Putamen (tissue), 1 donor: Measurements from ENCODE around the gene STARD10.
"Not testable (repeated sequence)": the region's sequence is repeated elsewhere in the genome, so short reads cannot be mapped to it uniquely, and the experiment has no call there.

Source experiments
- DNase-seq: peaks from one replicate; pipeline ENCODE4 v3.0.0-alpha.2; 2016; ENCODE audit warnings: low spot score

The STARD10 gene

DNA sequence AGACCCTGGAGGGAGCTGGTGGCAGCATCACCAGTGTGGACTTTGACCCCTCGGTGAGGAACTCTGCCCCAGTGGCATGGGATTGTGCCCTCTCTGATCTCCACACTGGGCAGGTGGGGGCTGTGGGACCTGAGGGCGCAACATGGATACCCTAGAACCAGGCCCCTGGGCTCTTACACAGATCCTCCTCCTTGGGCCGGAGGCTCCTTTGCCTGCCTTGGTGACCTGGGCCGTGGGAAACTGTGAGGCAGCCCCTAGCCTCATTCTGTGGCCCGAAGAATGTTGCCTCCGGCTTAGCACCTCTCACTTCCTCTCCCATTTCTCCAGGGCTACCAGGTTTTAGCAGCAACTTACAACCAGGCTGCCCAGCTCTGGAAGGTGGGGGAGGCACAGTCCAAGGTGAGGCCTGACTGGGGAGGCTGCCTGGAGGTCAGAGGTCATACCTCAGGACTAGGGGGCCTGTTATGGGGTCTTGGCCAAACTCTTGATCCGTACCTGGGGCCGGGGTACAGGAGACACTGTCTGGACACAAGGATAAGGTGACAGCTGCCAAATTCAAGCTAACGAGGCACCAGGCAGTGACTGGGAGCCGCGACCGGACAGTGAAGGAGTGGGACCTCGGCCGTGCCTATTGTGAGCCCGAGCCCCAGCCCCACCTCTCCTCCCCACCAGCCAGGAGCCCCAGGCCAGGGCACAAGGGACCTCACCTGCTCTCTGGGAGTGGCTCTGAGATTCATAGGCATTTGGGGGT, 32.5 kb upstream of the STARD10 start:
- DNase-seq = no peak

DNA sequence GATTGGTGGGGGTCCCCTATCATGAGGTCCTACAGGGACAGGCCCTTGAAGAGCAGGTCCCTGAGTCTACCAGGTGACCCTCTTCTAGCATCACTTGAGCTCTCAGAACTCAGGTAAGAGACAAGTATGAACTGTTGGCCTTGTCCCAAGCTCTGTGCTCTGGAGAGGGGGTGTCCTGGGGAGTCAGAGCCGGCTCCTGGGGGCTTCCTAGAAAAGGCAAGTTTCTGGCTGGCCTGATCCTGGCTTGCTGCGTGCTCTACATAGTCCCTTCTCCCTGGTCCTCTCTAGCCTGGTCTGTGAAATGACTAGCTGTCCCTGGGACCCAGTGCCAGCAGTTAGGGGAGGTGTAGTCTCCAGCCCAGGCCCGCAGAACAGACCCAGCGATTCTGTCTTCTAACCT, 31.8 kb upstream of the STARD10 start:
- no peak for DNase-seq

DNA sequence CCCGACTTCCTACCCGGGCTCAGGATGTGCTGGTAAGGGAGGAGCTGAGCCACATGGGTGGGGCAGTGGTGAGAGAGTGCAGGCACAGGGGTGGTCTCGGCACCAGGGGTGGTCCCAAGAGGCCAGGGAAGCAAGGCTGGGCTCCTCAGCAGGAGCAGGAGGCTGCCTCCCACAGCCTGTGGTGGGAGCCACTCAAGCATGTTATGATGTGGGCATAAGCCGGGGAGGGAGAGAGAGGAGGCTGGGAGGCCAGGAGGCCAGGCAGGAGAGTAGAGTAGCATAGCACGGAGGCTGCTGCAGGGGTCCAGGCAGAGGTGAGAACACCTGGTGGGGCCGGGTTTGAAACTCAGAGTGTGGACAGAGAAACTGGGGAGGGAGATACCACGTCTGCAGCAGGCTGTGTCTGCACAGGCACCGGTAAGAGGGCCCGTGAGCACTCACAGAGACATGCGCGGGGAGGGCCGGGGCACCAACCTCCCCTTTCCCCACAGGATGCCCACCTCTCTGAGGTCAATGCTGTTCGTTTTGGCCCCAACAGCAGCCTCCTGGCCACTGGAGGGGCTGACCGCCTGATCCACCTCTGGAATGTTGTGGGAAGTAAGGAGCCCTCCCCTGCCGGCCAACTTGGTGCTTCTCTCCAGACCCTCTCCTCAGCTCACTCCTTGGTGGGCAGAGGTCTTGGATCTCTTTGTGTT, 31.1 kb upstream of the STARD10 start:
- DNase-seq = no peak

DNA sequence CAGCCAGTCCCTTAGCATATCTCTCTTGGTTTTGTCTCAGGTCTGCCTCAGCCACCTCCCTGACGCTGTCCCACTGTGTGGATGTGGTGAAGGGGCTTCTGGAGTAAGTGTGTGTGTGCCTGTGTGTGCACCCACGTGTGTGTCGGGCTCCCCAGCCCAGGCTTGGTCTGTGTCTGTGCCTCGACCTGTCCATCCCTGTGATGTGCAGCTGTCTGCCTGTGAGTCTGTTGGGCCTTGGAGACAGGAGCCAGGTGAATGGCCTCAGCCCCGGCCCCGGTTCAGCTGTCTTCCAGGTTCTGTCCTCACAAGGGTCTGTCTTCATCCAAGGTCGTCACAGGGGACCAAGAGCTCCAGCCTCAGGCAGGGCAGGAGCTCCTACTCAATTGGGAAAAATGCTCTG, 30.2 kb upstream of the STARD10 start:
- DNase-seq = no peak

DNA sequence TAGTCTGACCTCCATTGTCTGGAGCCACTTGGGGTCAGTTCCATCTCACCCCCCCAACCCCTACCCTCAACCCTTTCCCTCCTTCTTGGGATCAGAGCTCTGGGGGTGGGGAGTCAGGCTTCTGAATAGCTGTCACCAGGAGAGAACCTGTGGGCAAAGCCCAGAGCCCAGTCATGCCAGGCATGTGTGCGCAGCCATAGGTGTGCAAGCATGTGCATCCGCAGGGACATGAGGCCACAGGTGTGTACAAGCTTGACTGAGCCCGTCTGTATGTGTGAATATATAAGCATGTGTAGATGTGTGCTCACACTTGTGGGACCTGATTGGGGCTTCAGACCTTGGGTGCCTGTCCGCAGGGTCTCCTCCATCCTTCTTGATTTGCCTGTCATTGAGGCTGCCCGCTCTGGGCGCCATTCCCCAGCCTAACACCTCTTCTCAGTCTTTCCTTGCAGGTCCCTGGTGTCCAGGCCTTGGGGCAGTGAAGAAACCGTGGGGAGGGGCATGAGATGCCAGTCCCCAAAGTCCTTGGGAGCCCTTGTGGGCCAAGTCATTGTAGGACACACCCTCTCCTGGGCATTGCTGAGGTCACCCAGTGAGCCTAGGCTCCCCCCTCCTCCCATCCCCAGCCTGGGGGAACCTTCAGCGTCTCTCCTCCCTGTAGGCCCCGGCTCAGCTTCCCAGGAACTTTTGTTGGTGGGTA, 29.4 kb upstream of the STARD10 start:
- DNase-seq = no peak

DNA sequence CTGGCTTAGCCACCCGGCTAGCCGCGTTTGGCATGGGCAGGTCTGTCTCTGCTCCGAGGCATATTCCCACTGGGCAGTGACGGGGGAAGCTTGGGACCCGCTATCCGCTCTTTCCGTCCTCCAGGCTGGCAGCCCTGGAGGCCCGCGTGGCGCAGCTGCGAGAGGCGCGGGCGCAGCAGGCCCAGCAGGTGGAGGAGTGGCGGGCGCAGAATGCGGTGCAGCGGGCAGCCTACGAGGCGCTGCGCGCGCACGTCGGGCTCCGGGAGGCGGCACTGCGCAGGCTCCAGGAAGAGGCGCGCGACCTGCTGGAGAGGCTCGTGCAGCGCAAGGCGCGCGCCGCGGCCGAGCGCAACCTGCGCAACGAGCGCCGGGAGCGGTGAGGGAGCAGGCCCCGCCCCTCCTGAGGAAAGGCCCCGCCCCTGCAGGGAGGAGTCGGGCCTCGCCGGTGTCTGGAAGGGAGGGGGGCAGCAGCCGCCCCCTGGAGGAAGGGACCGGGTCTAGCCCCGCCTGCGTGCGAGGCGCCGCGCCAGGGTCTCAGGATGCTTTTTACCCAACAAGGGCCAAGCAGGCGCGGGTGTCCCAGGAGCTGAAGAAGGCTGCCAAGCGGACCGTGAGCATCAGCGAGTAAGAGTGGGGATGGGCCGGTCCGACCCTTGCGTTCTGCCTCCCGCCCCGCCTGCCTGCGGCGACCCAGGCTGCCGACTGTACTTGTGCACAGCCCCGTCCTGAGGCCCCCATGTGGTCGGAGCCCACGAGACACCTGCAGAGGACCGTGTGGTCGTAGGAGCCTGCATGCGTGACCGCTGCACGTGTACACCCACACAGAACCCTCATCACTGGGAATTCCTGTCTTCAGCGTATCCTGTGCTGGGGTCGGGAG, 28.3 kb upstream of the STARD10 start:
- DNase-seq = peak; percentile 91

DNA sequence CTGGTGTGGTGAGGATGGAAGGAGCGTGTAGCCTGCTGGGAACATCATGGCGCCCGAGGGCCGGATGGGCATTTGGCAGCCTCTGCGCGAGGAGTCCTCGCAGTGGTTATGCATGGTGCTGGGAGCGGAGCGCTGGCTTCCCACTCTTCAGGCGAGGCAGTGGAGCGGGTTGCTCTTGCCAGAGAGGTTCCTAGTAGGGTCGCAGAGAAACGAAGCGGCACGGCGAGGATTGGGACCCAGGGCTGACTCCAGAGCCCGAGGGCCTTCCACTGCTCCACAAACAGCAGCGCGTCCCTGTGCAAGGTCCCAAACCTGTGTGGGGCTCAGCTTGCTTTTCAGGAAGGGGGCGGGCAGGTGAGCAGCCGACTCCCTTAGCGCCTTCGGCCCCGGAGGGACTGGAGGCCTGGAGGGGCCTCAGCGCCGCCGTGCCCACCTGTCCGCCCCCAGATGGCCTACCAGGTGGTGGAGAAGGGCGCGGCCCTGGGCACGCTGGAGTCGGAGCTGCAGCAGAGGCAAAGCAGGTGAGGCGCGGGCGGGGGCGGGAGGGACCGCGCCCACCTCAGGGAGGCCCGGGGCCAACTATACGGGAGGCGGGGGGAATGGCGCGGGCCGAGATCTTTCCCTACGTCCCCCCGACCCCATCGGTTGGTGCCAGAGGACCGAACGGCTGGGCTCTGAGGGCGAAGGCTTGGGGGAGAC, 27.5 kb upstream of the STARD10 start:
- no peak for DNase-seq

DNA sequence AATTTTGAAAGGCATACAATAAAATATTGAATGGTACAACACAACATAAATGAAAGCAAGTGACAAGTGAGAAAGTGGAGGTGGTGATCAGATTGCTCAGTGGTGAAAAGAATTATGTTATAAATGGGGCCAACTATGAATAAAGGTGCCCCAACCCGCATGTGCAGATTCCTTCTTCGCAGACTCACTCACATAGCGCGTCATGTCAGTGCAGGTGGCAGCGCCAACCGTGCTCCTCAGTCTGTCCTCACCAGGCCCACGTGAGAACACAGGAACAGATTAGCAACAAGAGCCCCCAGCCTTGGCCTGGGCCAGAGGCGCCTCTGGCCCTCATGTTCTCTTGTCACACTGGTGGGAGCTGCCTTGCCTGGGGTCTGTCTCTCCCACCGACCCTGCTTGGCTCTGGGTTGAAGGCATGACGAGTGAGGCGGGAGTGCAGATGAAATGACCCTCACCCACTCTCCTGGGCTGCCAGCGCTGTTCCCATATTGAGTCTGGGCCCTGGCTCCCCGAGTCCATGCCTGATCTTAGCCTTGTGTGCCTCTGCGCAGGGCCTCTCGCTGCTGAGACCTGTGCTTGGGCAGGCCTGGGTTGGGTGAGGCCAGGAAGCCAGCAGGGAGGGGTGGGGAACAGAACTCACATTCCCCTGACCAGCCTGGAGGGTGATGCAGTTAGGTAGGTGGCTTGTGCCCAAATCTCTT, 26.7 kb upstream of the STARD10 start:
- DNase-seq = no peak

DNA sequence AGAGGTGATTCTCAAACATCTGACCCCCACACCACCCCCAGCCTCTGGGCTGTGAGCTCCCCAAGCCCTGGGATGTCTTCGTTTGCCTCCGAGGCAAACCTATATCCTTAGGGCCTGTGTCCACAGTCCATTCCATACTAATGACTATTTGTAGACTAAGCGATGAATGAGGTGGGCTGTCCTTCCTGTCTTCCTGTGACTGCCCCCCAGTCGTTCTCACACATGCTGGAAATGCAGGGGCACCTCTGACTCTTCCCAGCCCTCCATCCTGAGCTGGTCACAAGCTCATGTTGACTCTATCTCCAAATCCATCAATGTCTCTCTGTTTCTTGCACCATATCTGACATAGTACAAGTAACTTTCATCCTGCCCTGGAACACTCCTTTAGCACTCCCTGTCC, 25.1 kb upstream of the STARD10 start:
- DNase-seq = no peak

DNA sequence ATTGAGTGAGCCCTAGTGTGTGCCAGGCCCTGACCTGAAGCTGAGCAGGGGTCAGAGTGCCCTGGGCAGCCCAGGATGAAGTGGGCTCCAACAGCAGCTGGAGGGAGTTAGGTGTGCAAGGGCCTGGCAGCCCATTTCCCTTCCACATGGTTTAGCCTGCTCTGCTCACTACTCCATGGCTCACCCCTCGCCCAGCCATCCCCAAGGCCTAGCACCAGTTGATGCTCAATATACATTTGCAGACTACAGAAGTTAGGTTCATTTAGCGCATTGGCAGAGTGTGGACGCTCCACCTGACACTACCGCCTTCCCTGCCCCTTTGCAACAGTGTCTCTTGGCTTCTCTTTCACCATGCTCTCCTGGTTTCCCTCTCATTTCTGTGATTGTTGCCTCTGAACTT, 24.1 kb upstream of the STARD10 start:
- no peak for DNase-seq

DNA sequence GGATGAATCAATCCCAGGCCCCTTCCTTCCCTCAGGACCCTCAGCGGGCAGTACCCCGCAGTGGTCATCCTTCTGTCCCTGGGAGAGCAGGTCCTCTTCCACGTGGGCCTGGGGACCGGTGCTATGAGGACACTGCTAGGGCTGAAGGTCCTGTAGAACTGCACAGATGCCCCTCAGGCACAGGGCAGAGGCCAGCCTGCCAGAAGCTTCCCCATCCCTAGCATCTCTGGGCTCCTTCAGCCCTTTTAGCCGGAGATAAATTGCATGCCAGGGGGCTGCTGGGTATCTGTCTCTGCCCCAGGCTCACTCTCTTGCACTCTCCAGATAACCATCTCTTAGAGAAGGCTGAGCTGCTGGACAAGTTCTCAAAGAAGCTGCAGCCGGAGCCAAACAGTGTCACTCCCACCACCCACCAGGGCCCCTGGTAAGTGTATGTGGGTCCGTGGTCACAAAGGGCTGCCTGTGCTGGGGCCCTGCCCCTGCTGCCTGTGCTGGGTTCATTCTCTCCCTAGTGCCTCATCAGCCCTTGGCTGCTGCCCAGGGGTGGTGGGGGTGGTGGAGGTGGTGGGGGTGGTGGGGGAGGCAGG, 22.6 kb upstream of the STARD10 start:
- DNase-seq = no peak

DNA sequence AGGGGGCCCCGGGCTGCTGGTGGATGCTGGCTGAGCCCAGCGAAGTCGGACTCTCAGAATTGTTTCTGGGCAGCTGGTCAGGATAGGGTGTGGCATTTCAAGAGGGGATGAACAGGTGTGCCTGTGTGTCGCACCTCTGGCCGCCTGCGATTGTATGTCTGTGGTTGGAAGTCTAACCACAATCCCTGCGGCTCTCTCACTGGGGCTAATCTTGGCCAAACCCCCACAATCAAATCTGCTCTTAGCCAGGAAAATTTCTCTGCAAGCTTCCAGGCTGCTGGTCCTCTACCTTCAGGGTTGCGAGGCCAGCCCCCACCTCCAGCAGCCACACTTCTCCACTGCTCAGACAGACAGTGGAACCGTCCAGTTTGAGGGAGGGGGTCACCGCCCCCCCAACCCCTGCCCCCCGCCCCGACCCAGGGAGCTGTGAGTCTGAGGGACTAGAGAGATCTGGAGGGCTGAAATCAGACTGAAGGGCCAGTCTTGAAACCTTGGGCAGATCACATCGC, 21.3 kb upstream of the STARD10 start:
- no peak for DNase-seq

DNA sequence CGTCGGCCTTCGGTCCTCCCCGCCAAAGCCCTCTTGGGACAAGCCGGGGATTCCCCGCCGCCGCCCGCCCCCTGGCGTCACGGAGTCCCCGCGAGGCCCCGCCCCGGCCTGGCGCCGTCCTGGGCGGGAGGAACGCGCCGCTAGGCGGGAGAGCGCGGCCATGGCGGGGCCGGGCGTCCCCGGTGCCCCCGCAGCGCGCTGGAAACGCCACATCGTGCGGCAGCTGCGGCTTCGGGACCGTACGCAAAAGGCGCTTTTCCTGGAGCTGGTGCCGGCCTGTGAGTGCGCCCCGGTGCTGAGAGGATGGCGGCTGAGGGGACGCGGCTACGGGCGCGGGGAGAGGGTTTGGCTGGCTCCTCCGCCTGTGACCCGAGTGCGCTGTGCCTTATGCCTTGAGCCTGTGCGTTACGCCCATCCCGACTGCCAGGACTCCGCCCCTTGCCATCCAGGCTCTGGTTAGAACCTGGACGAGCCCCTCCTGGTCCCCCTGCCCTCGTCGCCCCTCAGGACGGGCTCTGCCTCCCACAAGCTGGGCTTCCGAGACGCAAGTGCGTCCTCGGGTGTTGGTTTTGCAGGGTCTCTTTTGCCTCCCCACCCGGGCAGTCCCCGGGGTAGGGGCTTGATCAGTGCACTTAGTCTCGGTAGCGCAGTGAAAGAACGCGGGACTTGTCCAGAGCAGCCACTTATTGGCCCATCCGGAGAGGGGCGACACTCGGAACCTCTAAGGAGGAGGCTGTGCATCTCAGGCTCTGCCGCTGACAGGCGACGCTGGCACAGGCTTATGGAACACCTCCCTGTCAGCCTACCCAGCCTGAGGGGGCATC, 20.7 kb upstream of the STARD10 start, which contains the start of gene ATG16L2:
Gene ATG16L2 (plus strand): TSS at position 126 of the 824 bp plus-strand sequence. CDS start 35 bp downstream, at position 161.
- peak; percentile 91 for DNase-seq

DNA sequence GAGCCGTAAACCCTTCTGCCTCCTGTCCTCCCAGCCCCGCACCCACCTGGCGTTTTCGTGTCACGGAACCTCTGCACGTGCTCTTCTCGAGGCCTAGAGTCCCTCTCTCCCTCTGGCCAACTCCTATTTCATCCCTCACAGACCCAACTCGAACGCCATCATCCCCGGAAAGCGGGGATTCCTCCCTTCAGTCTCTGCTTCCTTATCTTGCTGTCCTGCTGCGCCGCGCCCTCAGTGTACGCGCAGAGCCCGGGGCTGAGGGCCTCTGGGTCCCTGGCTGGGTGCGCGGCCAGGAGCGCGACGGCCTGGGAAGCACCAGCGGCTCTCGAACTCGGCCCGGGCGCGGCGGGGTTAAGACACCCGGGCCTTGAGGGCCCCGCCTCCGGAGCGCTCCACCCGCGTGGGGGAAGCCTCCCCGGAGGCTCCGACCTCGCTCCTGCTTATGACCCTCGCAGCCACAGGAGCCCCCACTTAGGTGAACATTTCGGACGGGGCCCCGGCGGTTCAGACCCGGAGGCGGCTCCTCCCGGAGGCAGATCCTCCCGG, 20.0 kb upstream of the STARD10 start:
- DNase-seq = peak; percentile 88

DNA sequence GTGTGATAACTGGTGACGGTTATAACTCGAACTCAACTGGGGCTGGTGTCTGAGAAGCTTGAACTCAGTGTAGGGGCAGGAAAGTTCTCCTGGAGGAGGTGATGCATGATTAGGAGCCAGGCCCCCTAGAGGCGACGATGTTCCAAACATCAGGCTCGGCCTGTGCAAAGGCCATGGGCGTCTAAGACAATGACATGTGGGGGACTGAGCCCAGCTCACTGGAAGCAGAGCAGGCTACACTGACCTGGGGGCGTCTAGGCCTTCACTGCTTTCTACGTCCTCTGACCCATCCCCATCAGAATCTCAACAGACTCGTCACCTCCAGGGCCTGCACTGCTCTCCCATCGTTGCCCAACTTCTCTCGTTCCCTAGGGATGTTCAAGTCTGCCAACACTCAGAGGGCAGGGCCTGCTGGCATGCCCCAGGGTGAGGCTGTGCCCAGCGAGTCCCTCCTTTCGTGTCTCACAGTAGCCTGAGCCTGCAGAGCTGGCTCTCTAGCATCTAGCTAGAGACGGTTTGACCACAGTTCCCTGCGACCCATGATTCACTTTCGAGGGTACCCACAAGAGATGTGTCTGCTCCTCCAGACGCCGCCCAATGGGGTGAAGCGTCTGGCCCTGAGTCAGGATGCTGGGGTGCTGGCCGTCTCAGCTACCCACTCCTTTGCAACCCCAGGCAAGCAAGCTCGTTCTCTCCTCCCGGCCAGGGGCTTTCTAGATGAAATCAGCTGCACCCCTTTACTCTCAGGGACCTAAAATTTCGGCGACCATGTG, 19.3 kb upstream of the STARD10 start:
- DNase-seq = no peak

DNA sequence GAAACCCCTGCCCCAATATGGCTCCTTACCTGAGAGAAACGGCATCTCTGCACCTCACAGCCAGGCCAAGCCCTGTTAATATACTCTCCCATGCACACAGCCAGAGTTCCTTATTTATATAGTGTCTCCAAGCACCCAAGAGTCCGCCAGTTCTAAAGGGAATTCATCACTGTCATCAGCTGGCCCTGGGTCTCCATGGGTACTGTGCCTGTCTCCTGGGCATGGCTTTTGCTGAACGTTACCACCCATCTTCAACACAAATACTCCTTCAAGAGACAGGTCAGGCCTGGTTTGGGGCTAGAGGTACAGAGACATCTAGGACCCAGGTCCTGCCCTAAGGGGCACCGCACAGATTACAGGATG, 18.7 kb upstream of the STARD10 start:
- DNase-seq = no peak

DNA sequence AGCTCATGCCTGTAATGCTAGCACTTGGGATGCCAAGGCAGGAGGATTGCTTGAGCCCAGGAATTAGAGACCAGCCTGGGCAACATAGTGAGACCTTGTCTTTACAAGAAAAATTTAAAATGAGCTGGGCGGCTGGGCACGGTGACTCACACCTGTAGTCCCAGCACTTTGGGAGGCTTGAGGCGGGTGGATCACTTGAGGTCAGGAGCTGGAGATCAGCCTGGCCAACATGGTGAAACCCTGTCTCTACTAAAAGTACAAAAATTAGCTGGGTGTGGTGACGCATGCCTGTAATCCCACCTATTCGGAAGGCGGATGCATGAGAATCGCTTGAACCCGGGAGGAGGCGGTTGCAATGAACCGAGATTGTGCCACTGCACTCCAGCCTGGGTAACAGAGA, 17.8 kb upstream of the STARD10 start:
- not testable (repeated sequence) for DNase-seq

DNA sequence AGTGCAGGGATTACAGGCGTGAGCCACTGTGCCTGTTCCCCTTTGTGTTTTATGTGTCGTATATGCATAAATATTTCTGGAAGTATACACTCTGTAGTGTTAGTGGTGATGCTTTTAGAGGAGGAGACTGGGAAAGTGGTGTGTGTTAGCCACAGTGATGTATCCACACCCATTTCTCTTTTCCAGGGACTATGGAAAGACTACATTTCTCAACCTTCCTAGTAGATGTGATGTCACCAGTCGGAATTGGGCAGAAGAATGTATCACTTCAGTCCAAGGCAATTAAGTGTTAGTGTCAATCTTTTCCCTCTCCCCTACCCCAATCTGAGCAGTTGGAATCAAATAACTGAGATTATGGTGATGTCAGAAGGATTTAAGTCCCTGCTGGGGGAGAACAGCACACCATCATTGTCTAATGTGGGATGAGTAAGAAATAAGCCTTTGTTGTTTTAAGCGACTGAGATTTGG, 14.5 kb upstream of the STARD10 start:
- no peak for DNase-seq
